HG03060 (cell line): Measurements from ENCODE around the gene PSMA6.
"Not testable (repeated sequence)": the region's sequence is repeated elsewhere in the genome, so short reads cannot be mapped to it uniquely, and the experiment has no call there.

Experiments
- ATAC-seq: cut with Tn5 transposase; IDR thresholded peaks from one replicate; pipeline ENCODE4 v1.9.1; 2021; ENCODE audit warnings: low read depth, moderate number of reproducible peaks; ENCODE audit not compliant: unreplicated experiment

Gene PSMA6

GRCh38 chr14:35292051-35292769 lies at the start of gene PSMA6:
Gene PSMA6, plus strand, starts transcription at chr14:35292382. Its CDS starts 95 bp downstream, at chr14:35292477.
- peak; percentile 74 for ATAC-seq

- no peak for ATAC-seq
Measured at GRCh38 chr14:35242599-35243311, 49.4 kb upstream of the PSMA6 start.

GRCh38 chr14:35243956-35244355 lies 48.2 kb upstream of the PSMA6 start:
- no peak for ATAC-seq

GRCh38 chr14:35244542-35244941 lies 47.6 kb upstream of the PSMA6 start:
- ATAC-seq: no peak

- ATAC-seq: no peak
Measured at GRCh38 chr14:35245051-35245450, 47.1 kb upstream of the PSMA6 start.

GRCh38 chr14:35247777-35248475 lies 44.3 kb upstream of the PSMA6 start:
- no peak for ATAC-seq

- no peak for ATAC-seq
Measured at GRCh38 chr14:35248476-35248788, 43.8 kb upstream of the PSMA6 start.

- ATAC-seq: no peak
Measured at GRCh38 chr14:35250319-35250718, 41.9 kb upstream of the PSMA6 start.

- no peak for ATAC-seq
Measured at GRCh38 chr14:35252451-35252868, 39.7 kb upstream of the PSMA6 start.

- ATAC-seq: not testable (repeated sequence)
Measured at GRCh38 chr14:35253056-35253455, 39.1 kb upstream of the PSMA6 start.

GRCh38 chr14:35254034-35254622 lies 38.1 kb upstream of the PSMA6 start:
- ATAC-seq: not testable (repeated sequence)

GRCh38 chr14:35254736-35255135 lies 37.4 kb upstream of the PSMA6 start:
- no peak for ATAC-seq

- ATAC-seq: no peak
Measured at GRCh38 chr14:35255711-35256110, 36.5 kb upstream of the PSMA6 start.

- ATAC-seq: no peak
Measured at GRCh38 chr14:35257809-35258208, 34.4 kb upstream of the PSMA6 start.

- ATAC-seq: no peak
Measured at GRCh38 chr14:35258420-35258819, 33.8 kb upstream of the PSMA6 start.

GRCh38 chr14:35261774-35262173 lies 30.4 kb upstream of the PSMA6 start:
- ATAC-seq: no peak

- no peak for ATAC-seq
Measured at GRCh38 chr14:35262436-35262835, 29.7 kb upstream of the PSMA6 start.

GRCh38 chr14:35268946-35269345 lies 23.2 kb upstream of the PSMA6 start:
- no peak for ATAC-seq

GRCh38 chr14:35274805-35275204 lies 17.4 kb upstream of the PSMA6 start:
- no peak for ATAC-seq

GRCh38 chr14:35277179-35277578 lies 15.0 kb upstream of the PSMA6 start:
- no peak for ATAC-seq

GRCh38 chr14:35279369-35279768 lies 12.8 kb upstream of the PSMA6 start:
- no peak for ATAC-seq
